ENCODE results near the gene GAB2.
A peak's percentile ranks its signal among the peaks of the same experiment; 100 is the strongest.
"Not testable (repeated sequence)": the region's sequence is repeated elsewhere in the genome, so short reads cannot be mapped to it uniquely, and the experiment has no call there.

Gene GAB2

GRCh38 chr11:78281511-78281910 is 136.1 kb downstream of the GAB2 start:
- H3K4me1 ChIP-seq, result peaks cover 0 to 19% (median 0%) of the 10 kb centered on the region in 10 experiments; a peak in 2 of 20 replicates
- H3K9ac ChIP-seq, result no peak overlapping the region
- TF ChIP-seq Cebpa-rat (IDR thresholded peaks at IDR 0.05), result no peak
- H4K20me1 ChIP-seq, result peaks cover 32 to 100% (median 81%) of the 10 kb centered on the region in 11 experiments; a peak in 21 of 22 replicates
- H3K27me3 ChIP-seq, result no peaks in the 10 kb centered on the region
- peaks cover 43 to 80% (median 62%) of the 10 kb centered on the region in 11 experiments for H3K36me3 ChIP-seq
- H3K4me3 ChIP-seq, result no peak overlapping the region
- H3K4me2 ChIP-seq, result no peak overlapping the region
- no peak overlapping the region for H3K27ac ChIP-seq
- H3K9me3 ChIP-seq (replicated peaks in 1 of 11), result peaks cover 0 to 13% (median 0%) of the 10 kb centered on the region in 11 experiments; a peak in 1 of 22 replicates

GRCh38 chr11:78277314-78277994 is 140.2 kb downstream of the GAB2 start:
- H3K27ac ChIP-seq, result no peak overlapping the region

GRCh38 chr11:78276311-78276710 is 141.3 kb downstream of the GAB2 start:
- H3K36me3 ChIP-seq, result peaks cover 93 to 100% (median 97%) of the 10 kb centered on the region in 11 experiments

More at GRCh38 chr11:78277314-78277994, 140.2 kb downstream of the GAB2 start:
- TF ChIP-seq Cebpa-rat (IDR thresholded peaks at IDR 0.05), result no peak
- no peak overlapping the region for H3K4me2 ChIP-seq
- H3K27me3 ChIP-seq, result no peaks in the 10 kb centered on the region
- 0 out of 20 replicates have a peak, but pooled peaks cover 0 to 5% (median 0%) of the 10 kb centered on the region in 10 experiments for H3K4me1 ChIP-seq
- H3K36me3 ChIP-seq, result peaks cover 83 to 98% (median 90%) of the 10 kb centered on the region in 11 experiments
- H3K9ac ChIP-seq, result no peak overlapping the region
- H3K9me3 ChIP-seq (replicated peaks in 1 of 11), result peaks cover 26 to 49% (median 36%) of the 10 kb centered on the region in 11 experiments
- no peak overlapping the region for H3K4me3 ChIP-seq
- H4K20me1 ChIP-seq, result peaks cover 22 to 89% (median 46%) of the 10 kb centered on the region in 11 experiments; a peak in 21 of 22 replicates

DNA sequence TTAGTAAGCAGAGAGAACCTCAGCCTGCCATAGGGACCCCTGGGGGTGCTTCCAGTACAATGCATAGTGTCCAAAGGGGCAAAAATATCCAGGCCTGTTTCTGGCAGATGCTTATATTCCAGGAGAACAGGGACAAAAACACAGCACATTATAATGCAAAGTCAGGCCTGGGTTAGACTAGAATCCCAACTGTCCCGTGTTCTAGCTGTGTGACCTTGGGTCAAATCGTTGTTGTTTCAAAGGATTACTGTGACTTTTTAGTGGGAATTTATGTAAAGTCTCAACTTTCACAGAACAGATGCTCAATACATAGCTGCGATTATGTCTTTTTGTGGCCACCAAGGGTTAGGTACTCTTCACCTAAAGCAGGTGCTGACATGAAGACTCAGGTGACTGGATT is 142.9 kb downstream of the GAB2 start:
- peaks cover 32 to 59% (median 46%) of the 10 kb centered on the region in 11 experiments for H3K9me3 ChIP-seq (replicated peaks in 1 of 11)
- TF ChIP-seq Cebpa-rat (IDR thresholded peaks at IDR 0.05), result no peak
- no peak overlapping the region for H3K9ac ChIP-seq
- H3K27ac ChIP-seq, result no peak overlapping the region
- peaks cover 94 to 100% (median 98%) of the 10 kb centered on the region in 11 experiments for H3K36me3 ChIP-seq
- peak overlapping the region in 2 of 10 experiments; percentile 34 to 44; a peak in 2 of 20 replicates for H3K4me3 ChIP-seq
- H3K4me1 ChIP-seq, result 0 out of 20 replicates have a peak, but pooled peaks cover 0 to 2% (median 0%) of the 10 kb centered on the region in 10 experiments
- no peaks in the 10 kb centered on the region for H3K27me3 ChIP-seq
- H3K4me2 ChIP-seq, result no peak overlapping the region
- peaks cover 8 to 89% (median 38%) of the 10 kb centered on the region in 11 experiments; a peak in 15 of 22 replicates for H4K20me1 ChIP-seq

More at GRCh38 chr11:78276311-78276710, 141.3 kb downstream of the GAB2 start:
- Histone ChIP-seq H3K9me3 (replicated peaks in 1 of 11) (peaks cover 32 to 59% (median 46%) of the 10 kb centered on the region in 11 experiments), H3K4me2 (no peak overlapping the region), H3K4me3 (no peak overlapping the region), H3K9ac (no peak overlapping the region), H4K20me1 (peaks cover 17 to 89% (median 39%) of the 10 kb centered on the region in 11 experiments; a peak in 20 of 22 replicates), H3K27me3 (no peaks in the 10 kb centered on the region), H3K27ac (no peak overlapping the region), H3K4me1 (no peaks in the 10 kb centered on the region)
- TF ChIP-seq Cebpa-rat (IDR thresholded peaks at IDR 0.05), result no peak

GRCh38 chr11:78272625-78273269 is 144.9 kb downstream of the GAB2 start:
- not testable (repeated sequence) for H3K27ac ChIP-seq, H3K4me1 ChIP-seq
- H3K36me3 ChIP-seq, result peaks cover 93 to 100% (median 98%) of the 10 kb centered on the region in 11 experiments

DNA sequence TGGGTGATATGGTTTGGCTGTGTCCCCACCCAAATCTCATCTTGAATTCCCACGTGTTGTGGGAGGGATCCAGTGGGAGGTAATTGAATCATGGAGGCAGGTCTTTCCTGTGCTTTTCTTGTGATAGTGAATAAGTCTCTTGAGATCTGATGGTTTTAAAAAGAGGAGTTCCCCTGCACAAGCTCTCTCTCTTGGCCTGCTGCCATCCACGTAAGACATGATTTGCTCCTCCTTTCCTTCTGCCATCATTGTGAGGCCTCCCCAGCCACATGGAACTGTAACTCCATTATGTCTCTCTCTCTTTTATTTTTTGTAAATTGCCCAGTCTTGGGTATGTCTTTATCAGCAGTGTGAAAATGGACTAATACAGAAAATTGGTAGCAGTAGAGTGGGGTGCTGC is 145.8 kb downstream of the GAB2 start:
- Histone ChIP-seq H3K4me1 (peaks cover 0 to 17% (median 0%) of the 10 kb centered on the region in 10 experiments; a peak in 3 of 20 replicates), H3K36me3 (peaks cover 83 to 100% (median 96%) of the 10 kb centered on the region in 11 experiments), H3K9me3 (replicated peaks in 1 of 11) (peaks cover 32 to 50% (median 46%) of the 10 kb centered on the region in 11 experiments), H4K20me1 (peaks cover 8 to 89% (median 45%) of the 10 kb centered on the region in 11 experiments; a peak in 20 of 22 replicates)
- not testable (repeated sequence) for H3K27ac ChIP-seq, H3K4me3 ChIP-seq, H3K9ac ChIP-seq, H3K4me2 ChIP-seq, H3K27me3 ChIP-seq

More at GRCh38 chr11:78272625-78273269, 144.9 kb downstream of the GAB2 start:
- H3K9me3 ChIP-seq (replicated peaks in 1 of 11), result peaks cover 32 to 59% (median 46%) of the 10 kb centered on the region in 11 experiments
- not testable (repeated sequence) for H3K4me2 ChIP-seq, H3K27me3 ChIP-seq, H3K9ac ChIP-seq
- peaks cover 0 to 89% (median 39%) of the 10 kb centered on the region in 11 experiments; a peak in 17 of 22 replicates for H4K20me1 ChIP-seq
- H3K4me3 ChIP-seq, result peak overlapping the region in 5 of 10 experiments; percentile 20 to 44 (median 32); a peak in 6 of 20 replicates

DNA sequence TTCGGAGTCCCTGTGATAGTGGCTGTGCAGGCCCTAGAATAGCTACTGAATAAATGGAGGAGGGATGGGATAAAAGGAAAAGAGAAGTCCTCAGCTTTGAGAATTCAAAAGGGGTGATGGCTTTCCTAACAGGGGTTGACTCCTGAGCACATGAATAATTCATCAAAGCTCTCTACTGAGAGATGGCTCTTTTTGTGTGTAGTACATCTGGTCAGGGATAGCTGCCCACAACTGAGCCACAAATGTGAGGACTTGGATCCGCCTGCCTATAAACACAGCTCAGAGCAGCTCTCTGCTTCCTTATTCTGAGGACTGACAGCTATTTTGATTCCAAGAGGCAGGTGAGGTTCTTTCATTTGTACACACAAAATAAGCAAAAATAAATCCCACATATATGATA is 146.6 kb downstream of the GAB2 start:
- H3K27ac ChIP-seq, result no peak overlapping the region
- peaks cover 76 to 100% (median 96%) of the 10 kb centered on the region in 11 experiments for H3K36me3 ChIP-seq
- H3K27me3 ChIP-seq, result no peaks in the 10 kb centered on the region
- H3K9ac ChIP-seq, result no peak overlapping the region
- no peak overlapping the region for H3K4me2 ChIP-seq
- peaks cover 32 to 47% (median 41%) of the 10 kb centered on the region in 11 experiments for H3K9me3 ChIP-seq (replicated peaks in 1 of 11)
- H3K4me1 ChIP-seq, result peaks cover 0 to 24% (median 0%) of the 10 kb centered on the region in 10 experiments; a peak in 3 of 20 replicates
- no peak overlapping the region for H3K4me3 ChIP-seq
- H4K20me1 ChIP-seq, result peaks cover 14 to 89% (median 52%) of the 10 kb centered on the region in 11 experiments; a peak in 20 of 22 replicates
- TF ChIP-seq Cebpa-rat (IDR thresholded peaks at IDR 0.05), result no peak

GRCh38 chr11:78269806-78270205 is 147.8 kb downstream of the GAB2 start:
- no peak for TF ChIP-seq Cebpa-rat (IDR thresholded peaks at IDR 0.05)
- Histone ChIP-seq H3K9ac (no peak overlapping the region), H3K27me3 (no peaks in the 10 kb centered on the region), H4K20me1 (peaks cover 16 to 94% (median 60%) of the 10 kb centered on the region in 11 experiments; a peak in 20 of 22 replicates), H3K4me1 (peaks cover 0 to 24% (median 0%) of the 10 kb centered on the region in 10 experiments; a peak in 3 of 20 replicates), H3K4me2 (no peak overlapping the region), H3K36me3 (peaks cover 71 to 98% (median 87%) of the 10 kb centered on the region in 11 experiments), H3K4me3 (no peak overlapping the region), H3K9me3 (replicated peaks in 1 of 11) (peaks cover 29 to 38% (median 33%) of the 10 kb centered on the region in 11 experiments), H3K27ac (no peak overlapping the region)
